ENCODE measurements around the gene AGPAT1. TPM values are rescaled to one million over a fixed set of nuclear protein-coding genes. Genes with fewer than 3 reads are reported as not detected.

The AGPAT1 gene
- total and polyA plus RNA-seq, 10 donors: 13.6 to 39.7 (median 32.1) TPM

DNA sequence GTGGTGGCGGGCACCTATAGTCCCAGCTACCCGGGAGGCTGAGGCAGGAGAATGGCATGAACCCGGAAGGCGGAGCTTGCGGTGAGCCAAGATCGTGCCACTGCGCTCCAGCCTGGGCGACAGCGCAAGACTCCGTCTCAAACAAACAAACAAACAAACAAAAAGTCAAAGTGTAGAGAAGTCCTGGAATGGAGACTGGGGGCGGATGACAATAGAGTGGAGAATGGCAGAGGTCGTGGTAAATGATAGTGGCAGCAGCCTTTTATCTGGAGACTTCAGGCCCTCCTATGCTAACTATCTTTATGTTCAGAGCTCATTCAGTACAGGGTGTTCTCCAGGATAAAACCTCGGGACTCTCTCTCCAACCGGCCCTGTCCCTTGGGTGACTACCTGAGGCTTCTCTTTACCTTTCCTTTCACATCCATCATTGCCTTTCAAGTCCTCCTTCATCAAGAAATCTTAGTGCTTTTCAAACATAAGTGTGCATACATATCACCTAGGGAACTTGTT lies 44.4 kb downstream of the AGPAT1 start:
- TF ChIP-seq POLR2A (IDR thresholded peaks at IDR 0.05) (no peak), POLR2AphosphoS5 (IDR thresholded peaks at IDR 0.05) (no peak)
- TF ChIP-seq, protein P1, sequence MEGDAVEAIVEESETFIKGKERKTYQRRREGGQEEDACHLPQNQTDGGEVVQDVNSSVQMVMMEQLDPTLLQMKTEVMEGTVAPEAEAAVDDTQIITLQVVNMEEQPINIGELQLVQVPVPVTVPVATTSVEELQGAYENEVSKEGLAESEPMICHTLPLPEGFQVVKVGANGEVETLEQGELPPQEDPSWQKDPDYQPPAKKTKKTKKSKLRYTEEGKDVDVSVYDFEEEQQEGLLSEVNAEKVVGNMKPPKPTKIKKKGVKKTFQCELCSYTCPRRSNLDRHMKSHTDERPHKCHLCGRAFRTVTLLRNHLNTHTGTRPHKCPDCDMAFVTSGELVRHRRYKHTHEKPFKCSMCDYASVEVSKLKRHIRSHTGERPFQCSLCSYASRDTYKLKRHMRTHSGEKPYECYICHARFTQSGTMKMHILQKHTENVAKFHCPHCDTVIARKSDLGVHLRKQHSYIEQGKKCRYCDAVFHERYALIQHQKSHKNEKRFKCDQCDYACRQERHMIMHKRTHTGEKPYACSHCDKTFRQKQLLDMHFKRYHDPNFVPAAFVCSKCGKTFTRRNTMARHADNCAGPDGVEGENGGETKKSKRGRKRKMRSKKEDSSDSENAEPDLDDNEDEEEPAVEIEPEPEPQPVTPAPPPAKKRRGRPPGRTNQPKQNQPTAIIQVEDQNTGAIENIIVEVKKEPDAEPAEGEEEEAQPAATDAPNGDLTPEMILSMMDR (IDR thresholded peaks at IDR 0.05 in 8 of 11, conservative IDR thresholded peaks at IDR 0.05 in 3 of 11): no peak
- no peak overlapping the region for H3K27ac ChIP-seq
- WGBS, 5 donors: 90 to 95% (median 94%) methylated on average over 14 of the region's 14 CpGs
- H3K9me3 ChIP-seq: no peaks in the 10 kb centered on the region
- no peak overlapping the region for H3K4me3 ChIP-seq
- no peak for DNase-seq
- H3K36me3 ChIP-seq: peaks cover 0 to 7% (median 2%) of the 10 kb centered on the region in 6 donors
- peaks cover 23 to 37% (median 31%) of the 10 kb centered on the region in 6 donors for H3K4me1 ChIP-seq
- H3K27me3 ChIP-seq (replicated peaks in 1 of 7): no peaks in the 10 kb centered on the region
- intact Hi-C loops (cut with DNase I; ENCODE audit: low total_unique reads): no loop called here

DNA sequence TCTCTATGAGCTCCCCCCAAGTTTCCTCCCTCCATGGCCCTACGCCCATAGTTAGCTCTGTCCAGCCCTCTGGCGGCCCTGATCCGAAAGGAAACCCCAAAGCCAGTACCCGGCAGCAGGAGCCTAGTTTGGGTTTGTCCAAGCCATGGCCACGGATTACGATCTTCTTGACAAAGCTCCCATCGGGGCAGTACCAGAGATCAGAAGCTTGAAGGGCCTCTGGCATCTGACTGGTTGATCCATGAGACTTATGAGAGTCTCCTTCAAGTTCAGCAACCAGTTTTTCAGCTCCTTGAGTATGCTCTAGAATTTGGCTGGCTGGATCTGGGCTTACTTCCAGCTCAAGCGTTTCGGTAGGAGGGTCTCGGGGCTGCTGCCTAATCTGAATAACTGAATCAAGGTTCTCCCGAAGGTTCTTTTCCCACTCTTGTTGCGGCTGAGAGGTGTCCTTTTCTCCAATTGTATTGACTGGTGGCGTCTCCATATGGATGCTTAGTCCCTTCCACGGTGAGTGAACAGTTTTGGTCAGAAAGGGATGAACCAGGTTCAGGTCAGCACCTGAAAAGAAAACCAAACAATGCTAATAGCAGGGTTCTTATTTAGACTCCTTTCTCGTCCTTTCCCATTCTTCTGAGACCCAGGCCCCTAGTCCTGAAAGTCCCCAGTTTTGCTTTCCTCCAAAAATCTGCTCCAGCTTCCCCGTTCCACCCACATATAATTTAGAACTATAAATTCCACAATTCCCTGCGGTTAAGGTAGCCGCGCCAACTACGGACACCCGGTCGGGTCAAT lies 46.4 kb downstream of the AGPAT1 start:
- Histone ChIP-seq H3K4me1 (peaks cover 23 to 57% (median 39%) of the 10 kb centered on the region in 6 donors), H3K9me3 (no peaks in the 10 kb centered on the region), H3K36me3 (peaks cover 0 to 27% (median 21%) of the 10 kb centered on the region in 6 donors), H3K4me3 (peak overlapping the region; percentile 41 to 78 (median 61)), H3K27ac (peak overlapping the region; percentile 77 to 95 (median 91)), H3K27me3 (replicated peaks in 1 of 7) (no peaks in the 10 kb centered on the region)
- no peak for DNase-seq
- intact Hi-C loops (cut with DNase I; ENCODE audit: low total_unique reads): loop anchor here (10.0 kb wide), 1 partner anchor 65 kb away; the partner anchor contains the start of genes GPSM3 and PBX2
- TF ChIP-seq POLR2A (IDR thresholded peaks at IDR 0.05) (no peak), POLR2AphosphoS5 (IDR thresholded peaks at IDR 0.05) (no peak)
- TF ChIP-seq, protein P1 (IDR thresholded peaks at IDR 0.05 in 8 of 11, conservative IDR thresholded peaks at IDR 0.05 in 3 of 11): no peak
- WGBS, 5 donors: 39 to 48% (median 42%) methylated on average over 22 of the region's 22 CpGs

DNA sequence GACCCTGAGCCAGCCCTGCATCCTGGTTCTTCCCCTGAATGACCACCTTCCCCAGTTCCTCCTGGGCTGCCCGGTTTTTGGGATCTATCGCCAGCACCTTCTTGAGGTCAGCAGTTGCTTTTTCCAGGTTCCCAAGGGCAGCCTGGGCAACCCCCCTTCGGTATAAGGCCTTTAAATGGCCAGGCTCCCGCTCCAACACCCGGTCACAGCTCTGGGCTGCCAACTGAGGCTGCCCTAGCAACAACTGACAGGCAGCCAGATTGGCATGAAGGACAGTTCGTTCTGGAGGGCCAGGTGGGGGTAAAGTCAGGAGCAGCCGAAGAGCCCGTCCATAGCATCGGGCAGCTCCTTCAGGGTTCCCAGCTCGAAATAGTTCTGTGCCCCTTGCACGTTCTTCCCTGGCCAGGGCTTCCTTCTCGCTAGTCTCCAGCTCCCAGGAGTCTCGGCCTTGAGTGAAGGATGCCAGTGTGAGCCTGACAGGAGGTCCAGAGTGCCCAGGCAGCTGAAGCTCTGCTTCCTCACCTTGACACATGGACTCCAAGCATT lies 47.1 kb downstream of the AGPAT1 start:
- TF ChIP-seq POLR2AphosphoS5 (IDR thresholded peaks at IDR 0.05): no peak
- TF ChIP-seq POLR2A (IDR thresholded peaks at IDR 0.05): no peak
- TF ChIP-seq, protein P1 (IDR thresholded peaks at IDR 0.05 in 8 of 11, conservative IDR thresholded peaks at IDR 0.05 in 3 of 11): no peak
- intact Hi-C loops (cut with DNase I; ENCODE audit: low total_unique reads): loop anchor here (10.0 kb wide), 1 partner anchor 66 kb away; the partner anchor contains the start of genes GPSM3 and PBX2
- 87 to 93% (median 89%) methylated on average over 13 of the region's 13 CpGs for WGBS, 5 donors

More for the DNA sequence above, 47.1 kb downstream of the AGPAT1 start:
- peaks cover 0 to 33% (median 28%) of the 10 kb centered on the region in 6 donors for H3K36me3 ChIP-seq
- peak overlapping the region in 6 of 8 donors; percentile 4 to 97 (median 94) for H3K4me3 ChIP-seq
- H3K9me3 ChIP-seq: no peaks in the 10 kb centered on the region
- no peaks in the 10 kb centered on the region for H3K27me3 ChIP-seq (replicated peaks in 1 of 7)
- H3K4me1 ChIP-seq: peaks cover 23 to 63% (median 41%) of the 10 kb centered on the region in 6 donors
- peak overlapping the region in 7 of 8 donors; percentile 67 to 95 (median 92) for H3K27ac ChIP-seq
- peak; percentile 81 for DNase-seq

All from spleen (tissue), 11 donors.